Measurements from ENCODE around the gene ORC4. TPM values are rescaled to one million over a fixed set of nuclear protein-coding genes. Genes with fewer than 3 reads are reported as not detected.
A peak's percentile ranks its signal among the peaks of the same experiment; 100 is the strongest.

ORC4 gene
- total and polyA plus RNA-seq, 2 of the 8 experiments (the other 6 are each of a cell fraction or from before 2014, with no cell fraction given), result 22.7 to 63.7 TPM

DNA sequence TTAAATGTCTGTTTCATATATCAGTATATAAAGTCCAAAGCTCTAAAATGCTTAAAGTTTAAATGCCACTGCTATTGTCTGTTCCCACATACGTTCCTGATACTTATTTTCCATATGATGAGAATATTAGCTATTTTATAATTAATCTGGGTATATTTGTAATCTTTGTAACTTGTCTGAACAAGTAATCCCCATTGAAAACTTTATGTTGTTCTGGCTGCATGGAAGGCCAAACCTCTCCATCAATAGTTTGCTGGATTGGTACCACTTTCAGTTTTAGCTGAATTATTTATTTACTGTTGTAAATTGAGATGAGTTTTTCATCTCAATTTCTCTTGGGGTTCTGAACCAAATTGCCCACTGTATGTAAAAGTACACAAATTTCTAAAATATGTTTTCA, 1.8 kb upstream of the ORC4 start:
- Histone ChIP-seq H2BK120ac (replicated peaks; ENCODE audit: low read depth, low read length) (no peak overlapping the region), H2AK5ac (ENCODE audit: low read depth, low read length) (no peak overlapping the region), H3K4ac (replicated peaks; ENCODE audit: insufficient read length, low read depth, low read length) (no peak overlapping the region), H3K56ac (replicated peaks; ENCODE audit: insufficient read length, low read depth, low read length) (no peak overlapping the region), H4K20me1 (replicated peaks in 1 of 2; ENCODE audit: control insufficient read depth in 1 of 2, insufficient read depth in 2 of 2, low read length in 2 of 2) (peaks cover 7 to 8% of the 10 kb centered on the region in 2 experiments), H4K8ac (ENCODE audit: extremely low read depth, insufficient read depth, low read length) (no peak overlapping the region), H3K27ac (ENCODE audit: low read depth, low read length) (no peak overlapping the region), H3K4me1 (replicated peaks in 1 of 4; ENCODE audit: control insufficient read depth in 3 of 4, insufficient read depth in 4 of 4, low read length in 3 of 4) (no peaks in the 10 kb centered on the region; a peak in 2 of 7 replicates), H3K23ac (ENCODE audit: insufficient read length) (no peak overlapping the region), H3K4me2 (ENCODE audit: insufficient read depth in 1 of 2, low read depth in 2 of 2, low read length in 2 of 2) (peak overlapping the region; percentile 85 to 99), H3K14ac (ENCODE audit: insufficient read length) (no peak overlapping the region), H3K9me3 (ENCODE audit: insufficient read depth in 2 of 2, low read depth in 1 of 2, low read length in 1 of 2) (no peaks in the 10 kb centered on the region), H2BK5ac (ENCODE audit: low read depth, low read length) (no peak overlapping the region), H3K23me2 (ENCODE audit: low read depth, low read length) (peaks cover 6% of the 10 kb centered on the region), H3K27me3 (replicated peaks in 1 of 4; ENCODE audit: control insufficient read depth in 3 of 4, extremely low read depth in 1 of 4, insufficient read depth in 3 of 4, low read length in 3 of 4) (no peaks in the 10 kb centered on the region), H3K9ac (replicated peaks in 1 of 4; ENCODE audit: extremely low read depth in 1 of 4, low read depth in 3 of 4, low read length in 3 of 4) (no peak overlapping the region), H4K91ac (replicated peaks; ENCODE audit: insufficient read length, low read length) (no peak overlapping the region), H3K18ac (ENCODE audit: extremely low read depth, low read length) (no peak overlapping the region), H3K36me3 (ENCODE audit: control insufficient read depth in 2 of 4, insufficient read depth in 4 of 4, low read length in 3 of 4) (peaks cover 0 to 4% (median 0%) of the 10 kb centered on the region in 4 experiments; a peak in 1 of 8 replicates), H2BK20ac (ENCODE audit: low read length) (no peak overlapping the region), H2AFZ (ENCODE audit: low read length) (no peak overlapping the region), H4K5ac (ENCODE audit: insufficient read length, low read depth, low read length) (no peak overlapping the region), H3K79me2 (ENCODE audit: control insufficient read depth in 1 of 2, insufficient read depth in 2 of 2, low read length in 2 of 2) (peaks cover 11 to 84% of the 10 kb centered on the region in 2 experiments), H2BK12ac (ENCODE audit: low read depth, low read length) (no peak overlapping the region), H3K4me3 (ENCODE audit: extremely low read depth in 1 of 4, insufficient read depth in 2 of 4, low read depth in 3 of 4, low read length in 4 of 4) (peak overlapping the region; percentile 82 to 95 (median 88)), H2BK15ac (ENCODE audit: low read length) (no peak overlapping the region), H3K79me1 (ENCODE audit: low read depth, low read length) (peaks cover 3% of the 10 kb centered on the region; the same call in 1 of the 2 replicates)
- FAIRE-seq (no peak), DNase-seq (ENCODE audit: low read depth in 1 of 2, low spot score in 2 of 2) (no peak)
- CTCF ChIA-PET (ENCODE audit: partially characterized antibody), result interaction anchor here (0.9 to 1.7 kb wide), 5 partner anchors 15 to 175 kb away, joined by 3 to 4 read pairs (median 3); no protein-coding TSS in a partner anchor
- WGBS, 2 experiments (ENCODE audit: extremely low coverage in 1 of 2, insufficient coverage in 1 of 2, insufficient read length in 1 of 2, insufficient replicate concordance in 2 of 2, low coverage in 1 of 2, low lambda C conversion rate in 2 of 2, missing lambda C conversion rate in 1 of 2), result 47% methylated on average over 1 of the region's 1 CpG; no CpG with 5 or more reads in 1 of the 2 experiments
- TF ChIP-seq NANOG (IDR thresholded peaks at IDR 0.05; ENCODE audit: insufficient read depth, low read depth, low read length, poor library complexity, severe bottlenecking), result no peak
- no peak for TF ChIP-seq BACH1 (IDR thresholded peaks at IDR 0.05; ENCODE audit: low read length)
- POLR2A ChIA-PET (ENCODE audit: partially characterized antibody), result interaction anchor here (0.8 kb wide), 1 partner anchor 21 kb away, joined by 3 read pairs; no protein-coding TSS in a partner anchor

Data from H1 (cell line).